Loucy (cell line): Measurements from ENCODE around the gene CEACAM7.

Experiments used
- H2AFZ ChIP-seq: fragments of 200-600 bp; sonication (generic); 2 replicates; pipeline ENCODE4 v1.6.0; 2016; ENCODE audit warnings: antibody characterized with exemption, mild to moderate bottlenecking, low read length, moderate library complexity
- H3F3A ChIP-seq: fragments of 200-600 bp; 2 replicates; pipeline ENCODE4 v1.6.0; 2016; ENCODE audit warnings: antibody characterized with exemption, low read depth, mild to moderate bottlenecking
- H3K27me3 ChIP-seq: fragments of 200-600 bp; sonication (generic); 2 replicates; pipeline ENCODE4 v1.6.1; 2014; ENCODE audit warnings: low read length, mild to moderate bottlenecking; ENCODE audit not compliant: insufficient read depth, poor library complexity, severe bottlenecking
- H3K36me3 ChIP-seq: fragments of 200-600 bp; sonication (generic); 2 replicates; pipeline ENCODE4 v1.6.1; 2016; ENCODE audit warnings: low read length; ENCODE audit not compliant: insufficient read depth
- H3K4me1 ChIP-seq: fragments of 200-600 bp; sonication (generic); 2 replicates; pipeline ENCODE4 v1.5.1; 2014; ENCODE audit warnings: low read length, mild to moderate bottlenecking; ENCODE audit not compliant: insufficient read depth, poor library complexity, severe bottlenecking
- H3K4me2 ChIP-seq: fragments of 200-600 bp; sonication (generic); 2 replicates; pipeline ENCODE4 v1.6.0; 2014; ENCODE audit warnings: antibody characterized with exemption, low read length, low read depth, mild to moderate bottlenecking; ENCODE audit not compliant: poor library complexity, severe bottlenecking
- H3K4me3 ChIP-seq: fragments of 200-600 bp; sonication (generic); 2 replicates; pipeline ENCODE4 v1.5.1; 2014; ENCODE audit warnings: low read length, mild to moderate bottlenecking, mixed read lengths; ENCODE audit not compliant: poor library complexity, severe bottlenecking
- H3K79me2 ChIP-seq: fragments of 200-600 bp; sonication (generic); 2 replicates; pipeline ENCODE4 v1.6.1; 2014; ENCODE audit warnings: low read length; ENCODE audit not compliant: insufficient read depth
- H3K9ac ChIP-seq: fragments of 200-600 bp; sonication (generic); 2 replicates; pipeline ENCODE4 v1.6.0; 2014; ENCODE audit warnings: mild to moderate bottlenecking, low read depth, low read length, moderate library complexity; ENCODE audit not compliant: poor library complexity, severe bottlenecking
- H3K9me2 ChIP-seq: fragments of 200-600 bp; sonication (generic); replicated peaks from 2 replicates; pipeline ENCODE4 v1.6.1; 2016; ENCODE audit warnings: low read depth, low read length, mixed read lengths
- H3K9me3 ChIP-seq: fragments of 200-600 bp; sonication (generic); 2 replicates; pipeline ENCODE4 v1.6.1; 2014; ENCODE audit warnings: mild to moderate bottlenecking, antibody characterized with exemption, low read length, low read depth; ENCODE audit not compliant: insufficient read depth
- H4K20me1 ChIP-seq: fragments of 200-600 bp; sonication (generic); 2 replicates; pipeline ENCODE4 v1.6.0; 2014; ENCODE audit warnings: antibody characterized with exemption, low read length, mild to moderate bottlenecking; ENCODE audit not compliant: insufficient read depth, poor library complexity, severe bottlenecking
- CTCF ChIP-seq: fragments of 200-600 bp; sonication (generic); conservative IDR thresholded peaks from 2 replicates; pipeline ENCODE4 v1.5.1; 2014; ENCODE audit warnings: mild to moderate bottlenecking, antibody characterized with exemption, low read length
- EZH2phosphoT487 ChIP-seq: fragments of 200-600 bp; IDR thresholded peaks from 2 replicates; pipeline ENCODE4 v1.6.1; 2018; ENCODE audit warnings: antibody characterized with exemption, mild to moderate bottlenecking, moderate library complexity, borderline replicate concordance

The CEACAM7 gene

GRCh38 chr19:41688687-41689086 is 617 bp upstream of the CEACAM7 start:
- no peaks in the 10 kb centered on the region for H3K9me3 ChIP-seq
- H4K20me1 ChIP-seq, result no peaks in the 10 kb centered on the region
- no peak overlapping the region for H3K4me2 ChIP-seq
- H3K9ac ChIP-seq, result no peak overlapping the region
- H3K9me2 ChIP-seq, result no peaks in the 10 kb centered on the region
- no peak overlapping the region for H2AFZ ChIP-seq
- no peaks in the 10 kb centered on the region for H3K36me3 ChIP-seq
- H3K4me3 ChIP-seq, result no peak overlapping the region
- H3K27me3 ChIP-seq, result no peaks in the 10 kb centered on the region
- no peak for TF ChIP-seq CTCF
- TF ChIP-seq EZH2phosphoT487, result no peak
- no peaks in the 10 kb centered on the region for H3F3A ChIP-seq
- H3K4me1 ChIP-seq, result no peaks in the 10 kb centered on the region
- no peaks in the 10 kb centered on the region for H3K79me2 ChIP-seq

- H3K27me3 ChIP-seq, result no peaks in the 10 kb centered on the region
- no peak overlapping the region for H3K4me2 ChIP-seq
- H2AFZ ChIP-seq, result no peak overlapping the region
- H3K36me3 ChIP-seq, result no peaks in the 10 kb centered on the region
- no peaks in the 10 kb centered on the region for H3K79me2 ChIP-seq
- no peak for TF ChIP-seq CTCF
- no peak for TF ChIP-seq EZH2phosphoT487
- H3K9ac ChIP-seq, result no peak overlapping the region
- H4K20me1 ChIP-seq, result no peaks in the 10 kb centered on the region
- H3K9me2 ChIP-seq, result no peaks in the 10 kb centered on the region
- no peaks in the 10 kb centered on the region for H3K4me1 ChIP-seq
- H3K4me3 ChIP-seq, result no peak overlapping the region
- H3K9me3 ChIP-seq, result no peaks in the 10 kb centered on the region
- H3F3A ChIP-seq, result no peaks in the 10 kb centered on the region
These were observed 651 bp downstream of the CEACAM7 start for GRCh38 chr19:41687419-41687818.

GRCh38 chr19:41682437-41682836 is 5.6 kb downstream of the CEACAM7 start:
- no peaks in the 10 kb centered on the region for H3K9me2 ChIP-seq

More at GRCh38 chr19:41682437-41682836, 5.6 kb downstream of the CEACAM7 start:
- Histone ChIP-seq H3K79me2 (no peaks in the 10 kb centered on the region), H3K36me3 (no peaks in the 10 kb centered on the region), H3K9ac (no peak overlapping the region), H3K4me2 (no peak overlapping the region), H3K4me3 (no peak overlapping the region), H3K4me1 (no peaks in the 10 kb centered on the region), H2AFZ (no peak overlapping the region), H3K9me3 (no peaks in the 10 kb centered on the region), H3K27me3 (no peaks in the 10 kb centered on the region), H4K20me1 (no peaks in the 10 kb centered on the region), H3F3A (no peaks in the 10 kb centered on the region)
- TF ChIP-seq EZH2phosphoT487, result no peak
- TF ChIP-seq CTCF, result no peak
